Measurements from ENCODE around the gene AGFG2. TPM values are rescaled to one million over a fixed set of nuclear protein-coding genes. Genes with fewer than 3 reads are reported as not detected.
A peak's percentile ranks its signal among the peaks of the same experiment; 100 is the strongest.

AGFG2 gene
- polyA plus RNA-seq, 2 of the 4 experiments (the other 2 are of a cell fraction): 16.0 to 31.8 TPM

DNA sequence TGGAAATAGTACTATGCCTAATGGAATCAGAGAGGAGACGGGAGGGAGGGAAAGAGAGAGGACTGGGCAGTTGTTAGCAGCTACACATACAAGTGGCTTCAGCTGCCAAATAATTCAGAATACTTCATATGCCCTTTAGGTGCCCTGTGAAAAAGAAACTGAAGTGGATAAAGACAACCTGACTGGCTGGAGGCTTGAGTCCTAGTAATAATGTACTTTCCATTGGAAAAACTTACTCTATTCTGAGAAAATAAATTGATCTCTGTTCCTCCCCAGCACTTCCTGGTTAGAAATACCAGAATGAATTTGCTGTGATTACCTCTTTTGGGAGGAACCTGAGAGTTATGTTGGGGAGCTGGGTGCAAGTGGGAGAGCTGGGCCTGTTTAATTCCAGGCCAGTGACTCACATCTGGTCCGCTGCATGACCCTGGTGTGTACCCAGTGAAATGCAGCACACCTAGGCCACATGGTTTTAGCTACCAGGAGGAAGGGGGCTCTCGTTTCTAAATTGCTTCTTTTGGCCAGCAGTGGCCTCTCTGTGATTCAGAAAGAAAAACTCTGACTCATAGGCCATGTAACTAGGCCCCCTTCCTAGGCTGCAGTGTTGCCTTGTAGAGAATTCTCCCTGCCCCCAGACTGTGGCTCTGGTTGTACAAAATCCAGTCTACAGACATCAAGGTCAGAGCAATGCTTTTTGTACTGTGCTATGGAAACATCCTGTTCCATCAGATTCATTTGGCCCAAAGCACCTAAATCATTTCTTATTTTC lies 6.5 kb downstream of the AGFG2 start:
- peak in 1 of 2 experiments; percentile 32; a peak in 2 of 5 replicates for TF ChIP-seq RAD21 (conservative IDR thresholded peaks at IDR 0.05 in 1 of 2, IDR thresholded peaks at IDR 0.05 in 1 of 2)
- peak; percentile 84 to 87 for TF ChIP-seq JUN (IDR thresholded peaks at IDR 0.05)
- TF ChIP-seq, protein P1, sequence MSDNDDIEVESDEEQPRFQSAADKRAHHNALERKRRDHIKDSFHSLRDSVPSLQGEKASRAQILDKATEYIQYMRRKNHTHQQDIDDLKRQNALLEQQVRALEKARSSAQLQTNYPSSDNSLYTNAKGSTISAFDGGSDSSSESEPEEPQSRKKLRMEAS (IDR thresholded peaks at IDR 0.05): peak; percentile 94
- TF ChIP-seq SMC3 (IDR thresholded peaks at IDR 0.05): peak; percentile 32; the same call in 1 of the 3 replicates
- TF ChIP-seq CEBPB (IDR thresholded peaks at IDR 0.05): peak in 1 of 2 experiments; percentile 53; a peak in 2 of 4 replicates
- TF ChIP-seq NPAS2 (CRISPR knock-in tag; IDR thresholded peaks at IDR 0.05; ENCODE audit: borderline replicate concordance): no peak
- peak in 1 of 2 experiments; percentile 53; a peak in 1 of 5 replicates for TF ChIP-seq EP300 (IDR thresholded peaks at IDR 0.05)
- TF ChIP-seq, protein P2, sequence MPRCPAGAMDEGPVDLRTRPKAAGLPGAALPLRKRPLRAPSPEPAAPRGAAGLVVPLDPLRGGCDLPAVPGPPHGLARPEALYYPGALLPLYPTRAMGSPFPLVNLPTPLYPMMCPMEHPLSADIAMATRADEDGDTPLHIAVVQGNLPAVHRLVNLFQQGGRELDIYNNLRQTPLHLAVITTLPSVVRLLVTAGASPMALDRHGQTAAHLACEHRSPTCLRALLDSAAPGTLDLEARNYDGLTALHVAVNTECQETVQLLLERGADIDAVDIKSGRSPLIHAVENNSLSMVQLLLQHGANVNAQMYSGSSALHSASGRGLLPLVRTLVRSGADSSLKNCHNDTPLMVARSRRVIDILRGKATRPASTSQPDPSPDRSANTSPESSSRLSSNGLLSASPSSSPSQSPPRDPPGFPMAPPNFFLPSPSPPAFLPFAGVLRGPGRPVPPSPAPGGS (IDR thresholded peaks at IDR 0.05): no peak
- TF ChIP-seq, protein P3, sequence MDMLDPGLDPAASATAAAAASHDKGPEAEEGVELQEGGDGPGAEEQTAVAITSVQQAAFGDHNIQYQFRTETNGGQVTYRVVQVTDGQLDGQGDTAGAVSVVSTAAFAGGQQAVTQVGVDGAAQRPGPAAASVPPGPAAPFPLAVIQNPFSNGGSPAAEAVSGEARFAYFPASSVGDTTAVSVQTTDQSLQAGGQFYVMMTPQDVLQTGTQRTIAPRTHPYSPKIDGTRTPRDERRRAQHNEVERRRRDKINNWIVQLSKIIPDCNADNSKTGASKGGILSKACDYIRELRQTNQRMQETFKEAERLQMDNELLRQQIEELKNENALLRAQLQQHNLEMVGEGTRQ (IDR thresholded peaks at IDR 0.05): 0 out of 2 replicates have a peak, but pooled peaks have one; percentile 33
- peak; percentile 87 for TF ChIP-seq FOSL2 (IDR thresholded peaks at IDR 0.05)
- peak; percentile 94 for TF ChIP-seq FOSL2 (CRISPR knock-in tag; IDR thresholded peaks at IDR 0.05)
- TF ChIP-seq MAFK (IDR thresholded peaks at IDR 0.05; ENCODE audit: partially characterized antibody): no peak
- TF ChIP-seq POLR2AphosphoS2 (conservative IDR thresholded peaks at IDR 0.05; ENCODE audit: low read length): no peak
- TF ChIP-seq CHD4 (IDR thresholded peaks at IDR 0.05; ENCODE audit: borderline replicate concordance): no peak
- peak; percentile 76 for TF ChIP-seq MYC (IDR thresholded peaks at IDR 0.05; ENCODE audit: borderline replicate concordance, low read length)
- TF ChIP-seq POLR2A (IDR thresholded peaks at IDR 0.05; ENCODE audit: low read length): no peak
- TF ChIP-seq, protein P4, sequence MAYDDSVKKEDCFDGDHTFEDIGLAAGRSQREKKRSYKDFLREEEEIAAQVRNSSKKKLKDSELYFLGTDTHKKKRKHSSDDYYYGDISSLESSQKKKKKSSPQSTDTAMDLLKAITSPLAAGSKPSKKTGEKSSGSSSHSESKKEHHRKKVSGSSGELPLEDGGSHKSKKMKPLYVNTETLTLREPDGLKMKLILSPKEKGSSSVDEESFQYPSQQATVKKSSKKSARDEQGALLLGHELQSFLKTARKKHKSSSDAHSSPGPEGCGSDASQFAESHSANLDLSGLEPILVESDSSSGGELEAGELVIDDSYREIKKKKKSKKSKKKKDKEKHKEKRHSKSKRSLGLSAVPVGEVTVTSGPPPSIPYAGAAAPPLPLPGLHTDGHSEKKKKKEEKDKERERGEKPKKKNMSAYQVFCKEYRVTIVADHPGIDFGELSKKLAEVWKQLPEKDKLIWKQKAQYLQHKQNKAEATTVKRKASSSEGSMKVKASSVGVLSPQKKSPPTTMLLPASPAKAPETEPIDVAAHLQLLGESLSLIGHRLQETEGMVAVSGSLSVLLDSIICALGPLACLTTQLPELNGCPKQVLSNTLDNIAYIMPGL (CRISPR knock-in tag; IDR thresholded peaks at IDR 0.05; ENCODE audit: borderline replicate concordance): no peak
- TF ChIP-seq, protein P5, sequence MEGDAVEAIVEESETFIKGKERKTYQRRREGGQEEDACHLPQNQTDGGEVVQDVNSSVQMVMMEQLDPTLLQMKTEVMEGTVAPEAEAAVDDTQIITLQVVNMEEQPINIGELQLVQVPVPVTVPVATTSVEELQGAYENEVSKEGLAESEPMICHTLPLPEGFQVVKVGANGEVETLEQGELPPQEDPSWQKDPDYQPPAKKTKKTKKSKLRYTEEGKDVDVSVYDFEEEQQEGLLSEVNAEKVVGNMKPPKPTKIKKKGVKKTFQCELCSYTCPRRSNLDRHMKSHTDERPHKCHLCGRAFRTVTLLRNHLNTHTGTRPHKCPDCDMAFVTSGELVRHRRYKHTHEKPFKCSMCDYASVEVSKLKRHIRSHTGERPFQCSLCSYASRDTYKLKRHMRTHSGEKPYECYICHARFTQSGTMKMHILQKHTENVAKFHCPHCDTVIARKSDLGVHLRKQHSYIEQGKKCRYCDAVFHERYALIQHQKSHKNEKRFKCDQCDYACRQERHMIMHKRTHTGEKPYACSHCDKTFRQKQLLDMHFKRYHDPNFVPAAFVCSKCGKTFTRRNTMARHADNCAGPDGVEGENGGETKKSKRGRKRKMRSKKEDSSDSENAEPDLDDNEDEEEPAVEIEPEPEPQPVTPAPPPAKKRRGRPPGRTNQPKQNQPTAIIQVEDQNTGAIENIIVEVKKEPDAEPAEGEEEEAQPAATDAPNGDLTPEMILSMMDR (IDR thresholded peaks at IDR 0.05): peak; percentile 15; the same call in 1 of the 3 replicates
- TF ChIP-seq JUNB (IDR thresholded peaks at IDR 0.05): peak; percentile 86
- DNase-seq (ENCODE audit: low read depth in 1 of 2, low spot score in 1 of 2): peak; percentile 91 to 93
- Histone ChIP-seq H3K4me3 (peak overlapping the region; percentile 30; the same call in 1 of the 3 replicates), H3K4me2 (peak overlapping the region; percentile 98), H3K9me3 (no peaks in the 10 kb centered on the region), H3K27ac (peak overlapping the region; percentile 94 to 100), H3K4me1 (peaks cover 77% of the 10 kb centered on the region)
- ChIA-PET POLR2A (interaction anchor here (0.6 to 1.6 kb wide), 8 partner anchors 14 to 117 kb away, joined by 3 to 8 read pairs (median 4); partner anchors contain the start of genes FBXO24, LRCH4, MOSPD3 and NYAP1), CTCF (interaction anchor here (0.6 to 19.2 kb wide), 13 partner anchors 8 to 76 kb away, joined by 3 to 316 read pairs (median 4); partner anchors contain the start of genes FBXO24, LRCH4 and NYAP1)
- ATAC-seq: peak; percentile 93 to 94
- FAIRE-seq: no peak
- WGBS (ENCODE audit: missing lambda C conversion rate): 8% methylated on average over 3 of the region's 3 CpGs
